ENCODE data around the gene TMEM245.

Gene TMEM245

GRCh38 chr9:109020113-109020512 is 99.6 kb downstream of the TMEM245 start:
- H3K4me3 ChIP-seq (ENCODE audit: low read depth, low read length) = no peak overlapping the region
- TF ChIP-seq MAX (IDR thresholded peaks at IDR 0.05; ENCODE audit: low read depth, low read length) = no peak
- TF ChIP-seq POLR2A (IDR thresholded peaks at IDR 0.05; ENCODE audit: extremely low read depth, insufficient read length) = no peak
- TF ChIP-seq MYC (IDR thresholded peaks at IDR 0.05; ENCODE audit: low read depth, low read length) = no peak
- no peak for TF ChIP-seq CTCF (IDR thresholded peaks at IDR 0.05; ENCODE audit: low read depth, low read length)
- no peak for DNase-seq (ENCODE audit: low read depth)

- no peak for DNase-seq (ENCODE audit: low read depth)
- no peak overlapping the region for H3K4me3 ChIP-seq (ENCODE audit: low read depth, low read length)
- TF ChIP-seq CTCF (IDR thresholded peaks at IDR 0.05; ENCODE audit: low read depth, low read length) (no peak), POLR2A (IDR thresholded peaks at IDR 0.05; ENCODE audit: extremely low read depth, insufficient read length) (no peak), MAX (IDR thresholded peaks at IDR 0.05; ENCODE audit: low read depth, low read length) (no peak), MYC (IDR thresholded peaks at IDR 0.05; ENCODE audit: low read depth, low read length) (no peak)
These were observed 100.3 kb downstream of the TMEM245 start for GRCh38 chr9:109019420-109019819.

GRCh38 chr9:109017493-109017892 is 102.3 kb downstream of the TMEM245 start:
- no peak overlapping the region for H3K4me3 ChIP-seq (ENCODE audit: low read depth, low read length)
- no peak for DNase-seq (ENCODE audit: low read depth)
- TF ChIP-seq CTCF (IDR thresholded peaks at IDR 0.05; ENCODE audit: low read depth, low read length) = no peak
- no peak for TF ChIP-seq POLR2A (IDR thresholded peaks at IDR 0.05; ENCODE audit: extremely low read depth, insufficient read length)
- no peak for TF ChIP-seq MYC (IDR thresholded peaks at IDR 0.05; ENCODE audit: low read depth, low read length)
- TF ChIP-seq MAX (IDR thresholded peaks at IDR 0.05; ENCODE audit: low read depth, low read length) = no peak

GRCh38 chr9:109017061-109017460 is 102.7 kb downstream of the TMEM245 start:
- no peak overlapping the region for H3K4me3 ChIP-seq (ENCODE audit: low read depth, low read length)
- no peak for TF ChIP-seq MAX (IDR thresholded peaks at IDR 0.05; ENCODE audit: low read depth, low read length)
- TF ChIP-seq CTCF (IDR thresholded peaks at IDR 0.05; ENCODE audit: low read depth, low read length) = no peak
- TF ChIP-seq MYC (IDR thresholded peaks at IDR 0.05; ENCODE audit: low read depth, low read length) = no peak
- TF ChIP-seq POLR2A (IDR thresholded peaks at IDR 0.05; ENCODE audit: extremely low read depth, insufficient read length) = no peak
- no peak for DNase-seq (ENCODE audit: low read depth)

GRCh38 chr9:109016132-109016531 is 103.6 kb downstream of the TMEM245 start:
- DNase-seq (ENCODE audit: low read depth) = no peak
- H3K4me3 ChIP-seq (ENCODE audit: low read depth, low read length) = no peak overlapping the region
- TF ChIP-seq MYC (IDR thresholded peaks at IDR 0.05; ENCODE audit: low read depth, low read length) (no peak), POLR2A (IDR thresholded peaks at IDR 0.05; ENCODE audit: extremely low read depth, insufficient read length) (no peak), CTCF (IDR thresholded peaks at IDR 0.05; ENCODE audit: low read depth, low read length) (no peak), MAX (IDR thresholded peaks at IDR 0.05; ENCODE audit: low read depth, low read length) (no peak)
